DMS 273 (cell line): ENCODE results near the gene SLN.

Experiments used
- DNase-seq: peaks from one replicate; lab custom pipeline; 2025; ENCODE audit not compliant: unreplicated experiment; lab: John Stamatoyannopoulos, UW

The SLN gene

GRCh38 chr11:107711861-107712755 lies at the start of gene SLN:
Gene SLN, minus strand, starts transcription at chr11:107712056.
- DNase-seq = peak; percentile 42

- peak; percentile 38 for DNase-seq
Observed at GRCh38 chr11:107758719-107759355, 47.0 kb upstream of the SLN start.

GRCh38 chr11:107757661-107758060 lies 45.8 kb upstream of the SLN start:
- peak; percentile 30 for DNase-seq

GRCh38 chr11:107756553-107756952 lies 44.7 kb upstream of the SLN start:
- DNase-seq = no peak

GRCh38 chr11:107752949-107753822 lies 41.3 kb upstream of the SLN start:
- no peak for DNase-seq

- DNase-seq = no peak
Observed at GRCh38 chr11:107752508-107752907, 40.7 kb upstream of the SLN start.

GRCh38 chr11:107751082-107751481 lies 39.2 kb upstream of the SLN start:
- DNase-seq = no peak

- DNase-seq = no peak
Observed at GRCh38 chr11:107750313-107750712, 38.5 kb upstream of the SLN start.

- DNase-seq = no peak
Observed at GRCh38 chr11:107747622-107748021, 35.8 kb upstream of the SLN start.

GRCh38 chr11:107744736-107745135 lies 32.9 kb upstream of the SLN start:
- peak; percentile 16 for DNase-seq

- DNase-seq = peak; percentile 90
Observed at GRCh38 chr11:107743191-107743590, 31.3 kb upstream of the SLN start.

- DNase-seq = peak; percentile 28
Observed at GRCh38 chr11:107741044-107741823, 29.4 kb upstream of the SLN start.

- no peak for DNase-seq
Observed at GRCh38 chr11:107740271-107740670, 28.4 kb upstream of the SLN start.

- DNase-seq = peak; percentile 48
Observed at GRCh38 chr11:107736546-107736945, 24.7 kb upstream of the SLN start.

GRCh38 chr11:107733518-107733917 lies 21.7 kb upstream of the SLN start:
- no peak for DNase-seq

- DNase-seq = no peak
Observed at GRCh38 chr11:107732689-107733051, 20.8 kb upstream of the SLN start.

GRCh38 chr11:107731941-107732688 lies 20.3 kb upstream of the SLN start:
- DNase-seq = no peak

GRCh38 chr11:107722662-107723061 lies 10.8 kb upstream of the SLN start:
- peak; percentile 45 for DNase-seq

GRCh38 chr11:107721207-107721606 lies 9.4 kb upstream of the SLN start:
- DNase-seq = no peak

GRCh38 chr11:107720303-107720774 lies 8.5 kb upstream of the SLN start:
- DNase-seq = peak; percentile 48
